ENCODE results near the gene ZNHIT6. TPM values are rescaled to one million over a fixed set of nuclear protein-coding genes. Genes with fewer than 3 reads are reported as not detected.

The ZNHIT6 gene
- total and polyA plus RNA-seq, 2 donors (not counting 3 experiments of a cell fraction or from before 2014, with no cell fraction given) = 7.3 to 18.8 TPM

GRCh38 chr1:85707267-85707989, 805 bp downstream of the ZNHIT6 start:
- TF ChIP-seq MYC (IDR thresholded peaks at IDR 0.05; ENCODE audit: low read depth, low read length) (no peak), JUN (IDR thresholded peaks at IDR 0.05; ENCODE audit: borderline replicate concordance, insufficient read depth, insufficient read length, low read depth) (no peak), POLR2AphosphoS5 (IDR thresholded peaks at IDR 0.05; ENCODE audit: insufficient read depth, low read depth, low read length) (no peak), CTCF (IDR thresholded peaks at IDR 0.05; ENCODE audit: extremely low read depth in 1 of 2, insufficient read depth in 1 of 2, low read depth in 1 of 2, low read length in 2 of 2) (no peak), EZH2 (IDR thresholded peaks at IDR 0.05; ENCODE audit: borderline replicate concordance, low read depth, low read length, severe bottlenecking) (no peak), POLR2A (IDR thresholded peaks at IDR 0.05; ENCODE audit: low read depth, low read length) (no peak), FOS (IDR thresholded peaks at IDR 0.05; ENCODE audit: borderline replicate concordance, insufficient read depth, low read length) (no peak), MAX (IDR thresholded peaks at IDR 0.05; ENCODE audit: insufficient read depth, insufficient read length) (no peak), GATA2 (IDR thresholded peaks at IDR 0.05; ENCODE audit: insufficient read depth, insufficient read length, low read depth, low read length) (no peak)
- Histone ChIP-seq H3K27me3 (ENCODE audit: control insufficient read depth in 2 of 2, insufficient read depth in 2 of 2, low read length in 2 of 2) (no peaks in the 10 kb centered on the region), H3K9me1 (replicated peaks; ENCODE audit: control insufficient read depth, extremely low read depth, insufficient read depth, low read length) (no peaks in the 10 kb centered on the region), H4K20me1 (replicated peaks; ENCODE audit: control insufficient read depth, extremely low read depth, insufficient read depth, low read length) (no peaks in the 10 kb centered on the region), H3K27ac (ENCODE audit: insufficient read depth, low read depth, low read length) (peak overlapping the region; percentile 22), H3K9me3 (replicated peaks; ENCODE audit: control insufficient read depth, insufficient read depth, low read length) (no peaks in the 10 kb centered on the region), H2AFZ (ENCODE audit: low read depth, low read length) (peak overlapping the region; percentile 45), H3K36me3 (ENCODE audit: control insufficient read depth in 2 of 2, extremely low read depth in 1 of 2, insufficient read depth in 2 of 2, low read length in 2 of 2) (peaks cover 2% of the 10 kb centered on the region in 2 experiments), H3K4me1 (ENCODE audit: control insufficient read depth, extremely low read depth, insufficient read depth, low read length) (peaks cover 13% of the 10 kb centered on the region), H3K4me2 (ENCODE audit: insufficient read depth, low read length) (peak overlapping the region; percentile 94), H3K9ac (replicated peaks; ENCODE audit: extremely low read depth, insufficient read depth, low read length) (peak overlapping the region; percentile 65), H3K4me3 (replicated peaks in 1 of 3; ENCODE audit: insufficient read depth in 1 of 3, low read depth in 1 of 3, low read length in 3 of 3) (peak overlapping the region; percentile 43 to 82 (median 69)), H3K79me2 (ENCODE audit: control insufficient read depth, insufficient read depth, low read length) (peaks cover 33% of the 10 kb centered on the region)
- ChIA-PET CTCF (interaction anchor here (0.7 to 3.9 kb wide), 8 partner anchors 8 to 763 kb away, joined by 3 to 17 read pairs (median 6); no protein-coding TSS in a partner anchor), POLR2A (no interaction called here)
- FAIRE-seq (no peak), DNase-seq (ENCODE audit: low read depth, low spot score) (peak; percentile 4)
- intact Hi-C loops (cut with micrococcal nuclease) = loop anchor here (5.0 kb wide), 3 partner anchors 100 to 510 kb away; no protein-coding TSS in a partner anchor
- dilution Hi-C loops (cut with MboI; ENCODE audit: extremely low pct_ligation_motif_present, low sequenced_read_pairs) = no loop called here
- BruUV-seq (replicated peaks) = no TSS peak
